IPS-11a (cell line): ENCODE data around the gene HPS5.
"Not testable (repeated sequence)": the region's sequence is repeated elsewhere in the genome, so short reads cannot be mapped to it uniquely, and the experiment has no call there.

Experiments used
- H3K4me3 ChIP-seq: one replicate; pipeline ENCODE4 v1.5.1; 2013; ENCODE audit warnings: low read depth, low read length, control low read depth

The HPS5 gene

GRCh38 chr11:18271206-18271605, 50.7 kb downstream of the HPS5 start:
- no peak overlapping the region for H3K4me3 ChIP-seq

GRCh38 chr11:18270102-18270501, 51.8 kb downstream of the HPS5 start:
- H3K4me3 ChIP-seq: no peak overlapping the region

GRCh38 chr11:18269252-18269651, 52.7 kb downstream of the HPS5 start:
- H3K4me3 ChIP-seq: not testable (repeated sequence)

- not testable (repeated sequence) for H3K4me3 ChIP-seq
Measured at GRCh38 chr11:18267335-18268133, 54.4 kb downstream of the HPS5 start.

- H3K4me3 ChIP-seq: no peak within 1 kb of the TSS
Measured at GRCh38 chr11:18265949-18266348, 56.0 kb downstream of the HPS5 start, which contains the start of gene SAA1. Gene SAA1 (plus strand): TSS chr11:18266264. CDS start chr11:18266888, 624 bp downstream.

- H3K4me3 ChIP-seq: no peak overlapping the region
Measured at GRCh38 chr11:18264677-18265555, 57.0 kb downstream of the HPS5 start.

- no peak overlapping the region for H3K4me3 ChIP-seq
Measured at GRCh38 chr11:18264035-18264434, 57.9 kb downstream of the HPS5 start.

- not testable (repeated sequence) for H3K4me3 ChIP-seq
Measured at GRCh38 chr11:18262681-18263350, 59.1 kb downstream of the HPS5 start.

GRCh38 chr11:18261721-18262120, 60.2 kb downstream of the HPS5 start:
- H3K4me3 ChIP-seq: no peak overlapping the region

- H3K4me3 ChIP-seq: no peak overlapping the region
Measured at GRCh38 chr11:18259259-18259658, 62.7 kb downstream of the HPS5 start.

GRCh38 chr11:18254781-18255361, 67.1 kb downstream of the HPS5 start:
- H3K4me3 ChIP-seq: no peak overlapping the region

- H3K4me3 ChIP-seq: no peak overlapping the region
Measured at GRCh38 chr11:18253778-18254338, 68.1 kb downstream of the HPS5 start.

- no peak overlapping the region for H3K4me3 ChIP-seq
Measured at GRCh38 chr11:18253233-18253632, 68.7 kb downstream of the HPS5 start.

- H3K4me3 ChIP-seq: no peak within 1 kb of the TSS
Measured at GRCh38 chr11:18248561-18248960, 73.4 kb downstream of the HPS5 start, which contains the start of gene SAA2. Gene SAA2 (minus strand): TSS chr11:18248668. CDS start chr11:18248011, 657 bp downstream.

- H3K4me3 ChIP-seq: not testable (repeated sequence)
Measured at GRCh38 chr11:18247191-18247581, 74.8 kb downstream of the HPS5 start.

GRCh38 chr11:18246379-18247190, 75.4 kb downstream of the HPS5 start:
- H3K4me3 ChIP-seq: not testable (repeated sequence)

GRCh38 chr11:18245396-18245795, 76.5 kb downstream of the HPS5 start:
- no peak overlapping the region for H3K4me3 ChIP-seq

GRCh38 chr11:18243783-18244362, 78.1 kb downstream of the HPS5 start:
- H3K4me3 ChIP-seq: no peak overlapping the region

GRCh38 chr11:18239655-18240054, 82.3 kb downstream of the HPS5 start:
- H3K4me3 ChIP-seq: no peak overlapping the region
